SK-N-SH (cell line): Measurements from ENCODE around the gene SLC38A8.

ENCODE experiments used
- EP300 ChIP-seq, 2 experiments: IDR thresholded peaks; 2 replicates each; pipeline versions ENCODE4 v1.4.0 to v1.6.1; 2012; ENCODE audit warnings: borderline replicate concordance in 1 of 2, low read depth in 1 of 2, low read length in 1 of 2
- EZH2phosphoT487 ChIP-seq: fragments of 200-600 bp; sonication (generic); IDR thresholded peaks from 2 replicates; pipeline ENCODE4 v1.6.1; 2017; ENCODE audit warnings: low read depth, mixed run types, mild to moderate bottlenecking, antibody characterized with exemption, moderate library complexity, borderline replicate concordance
- MAX ChIP-seq: IDR thresholded peaks from 2 replicates; pipeline ENCODE4 v1.4.0; 2012; ENCODE audit warnings: low read depth
- NFIC ChIP-seq: IDR thresholded peaks from 2 replicates; pipeline ENCODE4 v1.4.0; 2012; ENCODE audit warnings: borderline replicate concordance
- POLR2AphosphoS5 ChIP-seq: IDR thresholded peaks from 2 replicates; pipeline ENCODE4 v1.6.1; 2012; ENCODE audit warnings: low read depth, low read length
- SMC3 ChIP-seq: IDR thresholded peaks from 2 replicates; pipeline ENCODE4 v1.6.1; 2012; ENCODE audit warnings: low read depth, low read length, improper control_type of control experiment
- TAF1 ChIP-seq: IDR thresholded peaks from 2 replicates; pipeline ENCODE4 v1.6.1; 2012; ENCODE audit warnings: low read depth, mild to moderate bottlenecking, low read length, moderate library complexity, borderline replicate concordance
- TEAD4 ChIP-seq: IDR thresholded peaks from 2 replicates; pipeline ENCODE4 v1.4.0; 2012; ENCODE audit warnings: mild to moderate bottlenecking, borderline replicate concordance; ENCODE audit not compliant: insufficient read depth
- YY1 ChIP-seq: IDR thresholded peaks from 2 replicates; pipeline ENCODE4 v1.4.0; 2012; ENCODE audit warnings: low read depth, mild to moderate bottlenecking
- TF ChIP-seq, protein P1 (sequence below): IDR thresholded peaks from 2 replicates; pipeline ENCODE4; 2012
- TF ChIP-seq, protein P2 (sequence below): fragments of 200-600 bp; sonication (generic); IDR thresholded peaks from 2 replicates; pipeline ENCODE4 v1.6.1; 2017; ENCODE audit warnings: antibody characterized with exemption, mild to moderate bottlenecking, moderate library complexity
- TF ChIP-seq, protein P3 (sequence below): IDR thresholded peaks from 2 replicates; pipeline ENCODE4 v1.4.0; 2012; ENCODE audit warnings: low read depth, borderline replicate concordance

- no peak for TF ChIP-seq MAX
- TF ChIP-seq EP300 (IDR thresholded peaks at IDR 0.05; ENCODE audit: borderline replicate concordance in 1 of 2, low read depth in 1 of 2, low read length in 1 of 2), result no peak
- no peak for TF ChIP-seq TAF1
- TF ChIP-seq EZH2phosphoT487, result no peak
- TF ChIP-seq, protein P1, sequence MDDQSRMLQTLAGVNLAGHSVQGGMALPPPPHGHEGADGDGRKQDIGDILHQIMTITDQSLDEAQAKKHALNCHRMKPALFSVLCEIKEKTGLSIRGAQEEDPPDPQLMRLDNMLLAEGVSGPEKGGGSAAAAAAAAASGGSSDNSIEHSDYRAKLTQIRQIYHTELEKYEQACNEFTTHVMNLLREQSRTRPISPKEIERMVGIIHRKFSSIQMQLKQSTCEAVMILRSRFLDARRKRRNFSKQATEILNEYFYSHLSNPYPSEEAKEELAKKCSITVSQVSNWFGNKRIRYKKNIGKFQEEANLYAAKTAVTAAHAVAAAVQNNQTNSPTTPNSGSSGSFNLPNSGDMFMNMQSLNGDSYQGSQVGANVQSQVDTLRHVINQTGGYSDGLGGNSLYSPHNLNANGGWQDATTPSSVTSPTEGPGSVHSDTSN, result no peak
- TF ChIP-seq, protein P2, sequence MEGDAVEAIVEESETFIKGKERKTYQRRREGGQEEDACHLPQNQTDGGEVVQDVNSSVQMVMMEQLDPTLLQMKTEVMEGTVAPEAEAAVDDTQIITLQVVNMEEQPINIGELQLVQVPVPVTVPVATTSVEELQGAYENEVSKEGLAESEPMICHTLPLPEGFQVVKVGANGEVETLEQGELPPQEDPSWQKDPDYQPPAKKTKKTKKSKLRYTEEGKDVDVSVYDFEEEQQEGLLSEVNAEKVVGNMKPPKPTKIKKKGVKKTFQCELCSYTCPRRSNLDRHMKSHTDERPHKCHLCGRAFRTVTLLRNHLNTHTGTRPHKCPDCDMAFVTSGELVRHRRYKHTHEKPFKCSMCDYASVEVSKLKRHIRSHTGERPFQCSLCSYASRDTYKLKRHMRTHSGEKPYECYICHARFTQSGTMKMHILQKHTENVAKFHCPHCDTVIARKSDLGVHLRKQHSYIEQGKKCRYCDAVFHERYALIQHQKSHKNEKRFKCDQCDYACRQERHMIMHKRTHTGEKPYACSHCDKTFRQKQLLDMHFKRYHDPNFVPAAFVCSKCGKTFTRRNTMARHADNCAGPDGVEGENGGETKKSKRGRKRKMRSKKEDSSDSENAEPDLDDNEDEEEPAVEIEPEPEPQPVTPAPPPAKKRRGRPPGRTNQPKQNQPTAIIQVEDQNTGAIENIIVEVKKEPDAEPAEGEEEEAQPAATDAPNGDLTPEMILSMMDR, result no peak
- no peak for TF ChIP-seq NFIC
- no peak for TF ChIP-seq SMC3
- no peak for TF ChIP-seq POLR2AphosphoS5
- TF ChIP-seq YY1, result no peak
- TF ChIP-seq TEAD4, result no peak
- TF ChIP-seq, protein P3, sequence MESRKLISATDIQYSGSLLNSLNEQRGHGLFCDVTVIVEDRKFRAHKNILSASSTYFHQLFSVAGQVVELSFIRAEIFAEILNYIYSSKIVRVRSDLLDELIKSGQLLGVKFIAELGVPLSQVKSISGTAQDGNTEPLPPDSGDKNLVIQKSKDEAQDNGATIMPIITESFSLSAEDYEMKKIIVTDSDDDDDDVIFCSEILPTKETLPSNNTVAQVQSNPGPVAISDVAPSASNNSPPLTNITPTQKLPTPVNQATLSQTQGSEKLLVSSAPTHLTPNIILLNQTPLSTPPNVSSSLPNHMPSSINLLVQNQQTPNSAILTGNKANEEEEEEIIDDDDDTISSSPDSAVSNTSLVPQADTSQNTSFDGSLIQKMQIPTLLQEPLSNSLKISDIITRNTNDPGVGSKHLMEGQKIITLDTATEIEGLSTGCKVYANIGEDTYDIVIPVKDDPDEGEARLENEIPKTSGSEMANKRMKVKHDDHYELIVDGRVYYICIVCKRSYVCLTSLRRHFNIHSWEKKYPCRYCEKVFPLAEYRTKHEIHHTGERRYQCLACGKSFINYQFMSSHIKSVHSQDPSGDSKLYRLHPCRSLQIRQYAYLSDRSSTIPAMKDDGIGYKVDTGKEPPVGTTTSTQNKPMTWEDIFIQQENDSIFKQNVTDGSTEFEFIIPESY, result no peak
These were observed 4.1 kb downstream of the SLC38A8 start for GRCh38 chr16:84038469-84038868.
